HG03103 (cell line): ENCODE measurements around the gene CCDC34.
A peak's percentile ranks its signal among the peaks of the same experiment; 100 is the strongest.
"Not testable (repeated sequence)": the region's sequence is repeated elsewhere in the genome, so short reads cannot be mapped to it uniquely, and the experiment has no call there.

Experiments used
- ATAC-seq: cut with Tn5 transposase; IDR thresholded peaks from one replicate; pipeline ENCODE4 v1.9.1; 2021; ENCODE audit warnings: low read depth; ENCODE audit not compliant: unreplicated experiment

CCDC34 gene

GRCh38 chr11:27328614-27329013, 34.4 kb downstream of the CCDC34 start:
- ATAC-seq, result no peak

- not testable (repeated sequence) for ATAC-seq
These were observed 36.0 kb downstream of the CCDC34 start for GRCh38 chr11:27327064-27327463.

GRCh38 chr11:27322196-27322595, 40.8 kb downstream of the CCDC34 start:
- ATAC-seq, result not testable (repeated sequence)

GRCh38 chr11:27321340-27321739, 41.7 kb downstream of the CCDC34 start:
- ATAC-seq, result not testable (repeated sequence)

- peak; percentile 99 for ATAC-seq
These were observed 43.9 kb downstream of the CCDC34 start for GRCh38 chr11:27319072-27319471.

GRCh38 chr11:27317751-27318150, 45.3 kb downstream of the CCDC34 start:
- no peak for ATAC-seq

GRCh38 chr11:27315836-27316235, 47.2 kb downstream of the CCDC34 start:
- ATAC-seq, result no peak

- ATAC-seq, result no peak
These were observed 49.7 kb downstream of the CCDC34 start for GRCh38 chr11:27313157-27313821.

- no peak for ATAC-seq
These were observed 50.9 kb downstream of the CCDC34 start for GRCh38 chr11:27312110-27312509.

- ATAC-seq, result no peak
These were observed 52.3 kb downstream of the CCDC34 start for GRCh38 chr11:27310707-27311106.

- no peak for ATAC-seq
These were observed 52.8 kb downstream of the CCDC34 start for GRCh38 chr11:27310182-27310581.

GRCh38 chr11:27309046-27309445, 54.0 kb downstream of the CCDC34 start:
- no peak for ATAC-seq

GRCh38 chr11:27307232-27307631, 55.8 kb downstream of the CCDC34 start:
- no peak for ATAC-seq

GRCh38 chr11:27305751-27306150, 57.3 kb downstream of the CCDC34 start:
- ATAC-seq, result no peak

- no peak for ATAC-seq
These were observed 58.5 kb downstream of the CCDC34 start for GRCh38 chr11:27304514-27304913.

GRCh38 chr11:27303903-27304302, 59.1 kb downstream of the CCDC34 start:
- ATAC-seq, result no peak

GRCh38 chr11:27300974-27301373, 62.0 kb downstream of the CCDC34 start:
- ATAC-seq, result no peak

- ATAC-seq, result no peak
These were observed 65.4 kb downstream of the CCDC34 start for GRCh38 chr11:27297616-27298015.

GRCh38 chr11:27296497-27296896, 66.5 kb downstream of the CCDC34 start:
- peak; percentile 94 for ATAC-seq

GRCh38 chr11:27295928-27296327, 67.1 kb downstream of the CCDC34 start:
- no peak for ATAC-seq

GRCh38 chr11:27294654-27295053, 68.4 kb downstream of the CCDC34 start:
- ATAC-seq, result no peak

- ATAC-seq, result no peak
These were observed 69.2 kb downstream of the CCDC34 start for GRCh38 chr11:27293515-27294417.
